SW 1271 (cell line): ENCODE results near the gene DCST1.

Experiments used
- DNase-seq, 2 experiments: peaks; one replicate each; lab custom pipeline; 2025; lab: John Stamatoyannopoulos, UW

Gene DCST1

GRCh38 chr1:155032886-155033285, 738 bp upstream of the DCST1 start:
- DNase-seq: no peak

GRCh38 chr1:155034318-155035208, 939 bp downstream of the DCST1 start:
- DNase-seq: no peak

- no peak for DNase-seq
These were observed 2.3 kb downstream of the DCST1 start for GRCh38 chr1:155035936-155036335.

- DNase-seq: no peak
These were observed 3.4 kb downstream of the DCST1 start for GRCh38 chr1:155037043-155037442.

GRCh38 chr1:155037851-155038441, 4.3 kb downstream of the DCST1 start:
- no peak for DNase-seq

DNA sequence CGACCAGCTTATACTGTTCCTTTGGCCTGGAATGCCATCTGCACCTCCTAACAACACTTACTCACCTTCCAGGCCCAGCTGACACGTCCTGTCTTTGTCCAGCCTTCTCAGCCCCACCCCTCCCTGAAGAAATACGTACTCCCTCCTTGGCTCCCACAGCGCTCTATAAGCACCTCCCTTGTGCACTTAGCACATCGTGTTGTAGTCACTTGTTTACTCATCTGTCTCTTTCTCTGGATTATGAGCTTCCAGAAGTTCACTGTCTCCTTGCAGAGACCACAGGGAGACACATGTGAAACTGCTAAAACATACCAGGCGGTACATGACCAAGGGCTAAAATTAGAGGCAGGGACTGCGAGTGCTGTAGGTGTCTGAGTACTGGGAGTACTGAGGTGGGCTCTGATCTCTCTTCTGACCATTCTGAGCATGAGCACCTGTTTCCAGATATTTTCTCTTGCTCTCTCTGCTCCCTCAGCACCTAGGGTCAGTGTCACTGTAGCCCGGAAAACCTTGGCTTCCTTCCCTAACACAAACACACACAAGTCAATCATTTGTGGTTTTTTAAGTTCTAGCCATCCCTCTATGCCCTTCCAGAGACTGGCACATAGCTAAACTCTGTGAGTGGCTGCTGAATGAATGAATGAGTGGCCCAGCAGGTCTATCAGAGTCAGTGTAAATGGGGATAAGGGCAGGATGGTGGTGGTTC, 5.1 kb downstream of the DCST1 start:
- no peak for DNase-seq

DNA sequence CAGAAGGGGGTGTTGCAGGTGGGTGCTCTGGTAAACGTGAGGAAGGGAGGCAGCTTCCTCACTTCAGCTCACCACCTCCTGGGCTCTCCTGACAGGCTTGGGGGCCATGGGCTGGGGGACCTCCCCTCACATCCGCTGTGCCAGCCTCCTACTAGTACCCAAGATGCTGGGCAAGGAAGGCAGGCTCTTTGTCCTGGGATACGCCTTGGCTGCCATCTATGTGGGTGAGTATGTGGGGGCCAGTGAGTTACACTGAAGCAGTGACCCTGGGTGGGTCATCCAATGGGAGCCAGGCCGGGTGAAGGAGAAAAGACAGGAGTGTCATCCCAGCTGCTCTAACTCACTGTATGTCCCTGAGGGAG, 5.7 kb downstream of the DCST1 start:
- no peak for DNase-seq

DNA sequence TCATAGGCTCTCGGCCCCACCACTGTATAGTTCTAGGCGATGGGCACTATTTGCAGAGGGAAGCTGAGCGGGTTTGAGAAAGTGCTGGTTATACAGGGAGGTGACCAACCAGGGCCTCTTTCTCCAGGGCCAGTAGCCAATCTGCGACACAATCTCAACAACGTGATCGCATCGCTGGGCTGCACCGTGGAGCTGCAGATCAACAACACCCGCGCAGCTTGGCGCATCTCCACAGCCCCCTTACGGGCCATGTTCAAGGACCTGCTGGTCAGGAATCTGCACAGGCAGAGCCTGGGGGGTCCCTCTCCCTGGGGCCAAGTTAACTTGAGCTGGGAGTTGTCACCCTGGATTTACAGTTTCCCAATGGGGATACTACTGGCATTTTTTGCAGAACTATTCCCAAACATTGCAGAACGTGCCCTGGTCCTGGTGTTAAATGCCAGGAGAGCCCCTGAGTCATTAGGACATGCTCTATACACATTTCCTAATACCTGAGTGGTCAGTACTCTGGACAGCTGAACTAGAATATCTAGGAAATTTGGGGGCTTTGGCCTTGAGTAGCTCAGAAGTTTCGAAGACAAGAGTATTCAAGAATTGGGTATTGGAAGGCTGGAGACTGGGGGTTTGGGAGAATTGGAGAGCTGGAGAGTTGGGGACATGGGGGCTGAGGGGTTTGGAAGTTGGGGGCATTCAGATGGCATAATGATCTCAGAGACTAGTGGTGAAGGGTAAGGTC, 6.9 kb downstream of the DCST1 start:
- no peak for DNase-seq

GRCh38 chr1:155042789-155043188, 9.2 kb downstream of the DCST1 start:
- DNase-seq: no peak

DNA sequence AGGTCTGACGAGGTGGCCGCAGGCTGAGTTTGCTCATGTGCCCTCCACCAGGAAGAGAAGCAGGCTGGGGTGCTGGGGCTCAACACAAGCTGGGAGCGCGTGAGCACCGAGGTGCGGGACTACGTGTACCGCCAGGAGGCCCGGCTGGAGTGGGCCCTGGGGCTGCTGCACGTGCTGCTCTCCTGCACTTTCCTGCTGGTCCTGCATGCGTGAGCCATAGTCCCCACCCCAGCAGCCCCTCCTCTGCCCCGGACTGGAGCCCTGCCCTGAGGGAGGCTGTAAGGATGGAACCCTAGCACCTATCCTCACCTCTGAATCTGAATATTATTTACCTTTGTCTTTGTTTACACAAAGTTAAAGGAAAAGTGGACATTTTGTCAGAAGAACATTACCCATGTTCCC, 9.7 kb downstream of the DCST1 start:
- DNase-seq: no peak

DNA sequence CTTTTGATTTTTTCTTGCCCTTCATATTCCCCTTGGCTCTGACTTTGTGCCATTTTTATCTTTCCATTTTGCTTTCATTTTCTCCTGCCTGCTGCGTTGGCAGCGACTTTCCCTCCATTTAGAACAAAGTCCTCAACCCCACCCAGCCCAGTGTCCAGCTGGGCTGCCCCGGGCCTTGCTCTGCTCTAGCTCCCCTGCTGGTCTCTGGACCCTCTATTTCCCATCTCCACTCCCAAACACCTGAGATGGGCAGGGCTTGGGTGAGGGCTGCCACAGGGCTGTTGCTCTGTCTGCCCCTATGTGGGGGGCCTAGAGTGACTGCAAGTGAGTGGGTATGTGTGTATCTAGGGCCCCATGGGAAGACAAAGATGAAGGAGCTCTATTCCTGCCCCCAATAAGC, 10.2 kb downstream of the DCST1 start:
- DNase-seq: no peak

DNA sequence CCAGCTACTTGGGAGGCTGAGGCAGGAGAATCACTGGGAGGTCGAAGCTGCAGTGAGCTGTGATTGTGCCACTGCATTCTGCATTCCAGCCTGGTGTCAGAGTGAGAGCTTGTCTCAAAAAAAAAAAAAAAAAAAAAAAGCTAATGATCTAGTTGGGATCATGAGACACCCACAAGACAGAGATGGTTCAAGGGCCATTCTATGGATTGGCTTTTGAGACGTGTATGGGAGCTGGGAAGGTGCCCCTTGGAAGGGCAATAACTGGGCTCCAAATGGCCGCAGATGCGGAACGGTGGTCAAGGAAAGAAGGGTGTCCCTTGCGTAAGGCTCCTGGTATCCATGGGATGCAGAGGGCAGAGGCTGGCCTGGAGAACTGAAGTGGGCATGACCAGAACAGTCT, 10.7 kb downstream of the DCST1 start:
- no peak for DNase-seq

GRCh38 chr1:155044812-155045657, 11.4 kb downstream of the DCST1 start:
- DNase-seq: peak in 1 of 2 experiments; percentile 53

DNA sequence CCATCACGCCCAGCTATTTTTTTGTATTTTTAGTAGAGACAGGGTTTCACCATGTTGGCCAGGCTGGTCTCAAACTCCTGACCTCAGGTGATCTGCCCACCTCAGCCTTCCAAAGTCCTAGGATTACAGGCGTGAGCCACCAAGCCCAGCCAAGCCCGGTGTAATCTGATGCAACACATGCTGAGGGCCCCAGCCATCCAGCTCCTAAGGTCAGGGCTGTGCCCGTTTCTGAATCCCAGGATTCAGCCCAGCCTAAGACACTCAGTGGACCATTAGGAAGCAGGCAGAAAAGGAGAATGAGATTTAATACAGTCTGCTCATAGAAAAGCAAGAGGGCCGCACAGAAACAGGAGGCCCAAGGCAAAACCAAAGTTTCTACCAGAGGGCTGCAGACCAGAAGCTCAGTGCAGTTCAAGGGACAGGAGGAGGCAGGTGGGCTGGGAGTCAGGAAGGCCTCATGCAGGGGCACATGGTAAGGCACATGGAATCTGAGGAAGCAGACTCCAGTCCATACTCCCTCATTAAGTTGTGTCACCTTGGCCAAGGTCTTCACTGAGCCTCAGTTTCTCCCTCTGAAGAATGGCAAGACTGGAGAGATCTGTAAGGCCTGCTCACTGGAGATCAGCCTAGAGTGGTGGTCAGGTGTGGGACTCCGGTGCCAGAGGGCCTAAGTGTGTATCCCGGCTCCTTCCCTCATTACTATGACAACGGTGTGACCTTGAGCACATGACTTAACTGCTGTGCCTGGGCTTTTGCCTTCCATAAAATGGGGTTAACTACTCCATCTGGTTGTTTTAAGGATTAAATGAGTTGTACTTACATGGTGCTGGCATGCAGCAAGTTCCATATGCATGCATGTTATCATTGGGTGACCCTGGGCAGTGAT, 15.1 kb downstream of the DCST1 start:
- no peak for DNase-seq

DNA sequence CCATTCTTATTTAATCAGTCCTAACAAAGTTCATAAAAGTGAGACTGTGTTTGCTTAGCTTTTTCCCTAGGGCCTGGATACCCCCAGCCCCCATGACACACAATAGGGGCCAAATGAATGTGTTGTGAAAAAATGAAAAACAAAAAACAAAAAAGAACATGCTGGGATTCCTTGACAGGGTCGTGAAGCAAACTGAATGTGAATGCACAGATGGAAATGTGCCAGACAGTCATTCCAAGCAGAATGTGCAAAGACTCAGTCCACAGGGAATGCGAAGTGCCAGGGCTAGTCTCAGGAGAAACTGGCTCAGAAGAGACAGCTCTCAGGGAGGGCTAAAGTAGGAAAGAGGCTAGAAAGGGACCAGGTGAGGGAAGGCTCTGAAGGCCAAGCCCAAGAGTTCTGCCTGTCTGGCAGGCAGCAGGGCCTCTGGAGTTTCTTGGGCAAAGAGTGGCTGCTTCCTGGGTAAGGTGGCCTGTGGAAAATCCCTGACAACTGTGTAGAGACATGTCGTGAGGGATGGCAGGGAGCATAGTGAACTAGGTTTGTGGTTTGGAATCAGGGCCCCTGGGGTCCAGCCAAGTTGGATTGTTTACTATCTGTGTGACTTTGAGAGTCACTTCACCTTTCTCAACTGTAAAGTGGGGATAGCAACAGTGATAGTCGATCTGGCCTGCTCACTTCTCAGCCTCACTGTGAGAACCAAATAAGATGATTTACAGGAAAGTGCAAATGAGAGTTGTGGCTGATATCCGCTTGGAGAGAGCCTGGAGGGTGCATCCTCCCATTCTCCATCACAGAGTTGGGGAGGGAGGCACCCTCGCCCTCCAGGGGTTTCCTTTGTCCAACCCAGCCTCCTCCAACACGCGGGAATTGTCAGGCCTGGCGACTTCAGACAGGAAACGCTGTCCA, 16.3 kb downstream of the DCST1 start:
- DNase-seq: no peak

DNA sequence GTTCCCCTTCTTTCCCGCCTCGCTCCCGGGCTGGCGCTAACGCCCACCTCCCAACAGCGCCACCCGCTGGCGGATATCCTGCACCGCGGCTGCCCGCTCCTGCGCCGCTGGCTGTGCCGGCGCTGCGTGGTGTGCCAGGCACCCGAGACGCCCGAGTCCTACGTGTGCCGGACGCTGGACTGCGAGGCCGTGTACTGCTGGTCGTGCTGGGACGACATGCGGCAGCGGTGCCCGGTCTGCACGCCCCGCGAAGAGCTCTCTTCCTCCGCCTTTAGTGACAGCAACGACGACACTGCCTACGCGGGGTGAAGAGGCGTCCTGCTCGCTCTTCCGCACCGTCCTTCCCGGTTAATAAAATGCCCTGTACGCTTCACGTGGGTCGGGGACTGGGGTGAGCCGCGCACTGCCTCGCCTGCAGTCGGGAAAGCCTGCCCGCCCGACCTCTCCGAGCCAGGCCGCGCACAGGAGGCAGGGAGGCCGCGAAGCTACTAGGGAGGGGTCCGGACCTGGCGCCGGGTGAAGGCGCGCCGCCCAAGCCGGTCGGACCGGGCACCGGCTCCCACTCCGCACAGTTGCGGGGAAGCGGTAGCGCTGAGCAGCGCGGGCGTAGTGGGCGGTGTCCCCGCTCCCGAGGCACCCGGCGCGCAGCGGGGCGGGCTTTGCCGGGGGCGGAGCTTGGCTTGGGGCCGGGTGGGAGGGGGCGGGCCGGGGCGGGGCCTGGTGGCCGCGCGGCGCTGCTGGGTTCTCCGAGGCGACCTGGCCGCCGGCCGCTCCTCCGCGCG, 17.1 kb downstream of the DCST1 start, which contains the start of gene ADAM15:
TSS of gene ADAM15 (plus strand) at position 757 of the 782 bp plus-strand sequence. CDS start 71 bp downstream, outside the sequence.
- peak; percentile 49 to 78 for DNase-seq

GRCh38 chr1:155051342-155051776, 17.7 kb downstream of the DCST1 start:
- DNase-seq: no peak

DNA sequence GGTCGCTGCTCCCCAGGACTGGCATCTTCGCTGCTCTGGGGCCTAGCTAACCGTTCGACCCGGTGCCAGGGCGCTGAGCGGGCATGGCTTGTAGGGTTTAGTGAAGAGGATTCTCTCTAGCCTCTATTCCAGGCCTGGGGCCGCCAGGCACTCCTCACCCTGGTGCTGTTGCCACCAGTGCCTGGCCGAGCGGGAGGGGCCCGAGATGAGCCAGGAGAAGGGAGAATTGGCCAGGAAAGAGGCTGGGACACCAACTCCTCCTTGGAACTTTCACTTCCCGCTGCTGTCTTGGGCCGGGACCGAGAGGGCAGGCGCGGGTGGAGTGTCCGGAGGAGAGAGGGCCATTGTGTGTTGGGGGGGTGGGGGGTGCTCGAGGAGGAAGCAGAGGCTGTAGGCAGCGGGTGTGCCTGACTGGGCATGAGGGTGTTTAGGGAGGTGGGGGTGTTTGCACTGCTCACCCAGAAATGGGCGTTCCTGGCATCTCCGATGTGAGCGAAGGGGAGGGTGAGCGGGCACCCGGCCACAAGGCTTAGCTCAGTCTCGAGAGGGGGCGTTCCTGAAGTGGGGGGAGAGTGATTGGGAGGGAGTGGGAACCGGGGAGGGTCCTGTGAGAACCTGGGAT, 18.3 kb downstream of the DCST1 start:
- peak in 1 of 2 experiments; percentile 10 for DNase-seq
